GM13977 (cell line): ENCODE measurements around the gene GRP.

ENCODE experiments used
- DNase-seq: peaks from one replicate; pipeline ENCODE4 v3.0.0; 2012; ENCODE audit warnings: low spot score
- CTCF ChIP-seq: IDR thresholded peaks from 2 replicates; pipeline ENCODE4 v1.5.1; 2012; ENCODE audit warnings: mild to moderate bottlenecking, control low read depth; ENCODE audit not compliant: insufficient read depth; ENCODE audit errors: extremely low read depth, missing control alignments
- in situ Hi-C: fragments of 300-500 bp; cut with MboI; formaldehyde crosslinking; loops from one replicate; pipeline ENCODE4 v1.12.0; 2022; ENCODE audit warnings: low sequenced_read_pairs, low pct_unique_long_range_greater_than_20kb, mixed read lengths, inconsistent platforms; ENCODE audit not compliant: unreplicated experiment

GRP gene

GRCh38 chr18:59279722-59280121 lies 59.8 kb downstream of the GRP start:
- in situ Hi-C loops, result no loop called here
- no peak for TF ChIP-seq CTCF
- DNase-seq, result no peak
